Activated CD4-positive, alpha-beta T cell treated with anti-CD3 and anti-CD28 coated beads, Interleukin-2, amount 50 U/mL, for 16 hours (primary cell): Measurements from ENCODE around the gene YAE1.
A peak's percentile ranks its signal among the peaks of the same experiment; 100 is the strongest.

Experiments
- DNase-seq: peaks from one replicate; pipeline ENCODE4 v3.0.0-alpha.2; 2020

The YAE1 gene

GRCh38 chr7:39557222-39557621, 9.0 kb upstream of the YAE1 start:
- DNase-seq = no peak

- no peak for DNase-seq
Measured at GRCh38 chr7:39557911-39558310, 8.3 kb upstream of the YAE1 start.

- DNase-seq = no peak
Measured at GRCh38 chr7:39560408-39560807, 5.8 kb upstream of the YAE1 start.

- no peak for DNase-seq
Measured at GRCh38 chr7:39560997-39561396, 5.2 kb upstream of the YAE1 start.

- no peak for DNase-seq
Measured at GRCh38 chr7:39565538-39565937, 666 bp upstream of the YAE1 start.

GRCh38 chr7:39567294-39567693, 1.1 kb downstream of the YAE1 start:
- DNase-seq = no peak

GRCh38 chr7:39574673-39575349, 8.6 kb downstream of the YAE1 start:
- no peak for DNase-seq

- no peak for DNase-seq
Measured at GRCh38 chr7:39577229-39577874, 11.1 kb downstream of the YAE1 start.

- DNase-seq = peak; percentile 87
Measured at GRCh38 chr7:39580149-39580874, 14.1 kb downstream of the YAE1 start.

- no peak for DNase-seq
Measured at GRCh38 chr7:39582536-39582935, 16.3 kb downstream of the YAE1 start.

GRCh38 chr7:39583539-39583938, 17.3 kb downstream of the YAE1 start:
- no peak for DNase-seq

GRCh38 chr7:39587393-39587792, 21.2 kb downstream of the YAE1 start:
- DNase-seq = no peak

- no peak for DNase-seq
Measured at GRCh38 chr7:39588416-39588815, 22.2 kb downstream of the YAE1 start.

- DNase-seq = peak; percentile 92
Measured at GRCh38 chr7:39589323-39590111, 23.3 kb downstream of the YAE1 start.

GRCh38 chr7:39592586-39592985, 26.4 kb downstream of the YAE1 start:
- peak; percentile 27 for DNase-seq

- DNase-seq = no peak
Measured at GRCh38 chr7:39594988-39595620, 28.9 kb downstream of the YAE1 start.

- no peak for DNase-seq
Measured at GRCh38 chr7:39602351-39602750, 36.1 kb downstream of the YAE1 start.

- no peak for DNase-seq
Measured at GRCh38 chr7:39603924-39604323, 37.7 kb downstream of the YAE1 start.

- DNase-seq = no peak
Measured at GRCh38 chr7:39605087-39605486, 38.9 kb downstream of the YAE1 start.

- no peak for DNase-seq
Measured at GRCh38 chr7:39606352-39606751, 40.1 kb downstream of the YAE1 start.

- no peak for DNase-seq
Measured at GRCh38 chr7:39606941-39607340, 40.7 kb downstream of the YAE1 start.

- no peak for DNase-seq
Measured at GRCh38 chr7:39607865-39608264, 41.7 kb downstream of the YAE1 start.

- DNase-seq = no peak
Measured at GRCh38 chr7:39608278-39608677, 42.1 kb downstream of the YAE1 start.
